Adipocyte (in vitro differentiated cells): ENCODE data around the gene CHRNA9.

ENCODE experiments used
- DNase-seq: peaks from one replicate; pipeline ENCODE4 v3.0.0-alpha.2; 2015; ENCODE audit warnings: low read depth
- H3K27me3 ChIP-seq: replicated peaks from 2 replicates; pipeline ENCODE4 v1.7.0; 2013; ENCODE audit warnings: mild to moderate bottlenecking, low read length, moderate library complexity; ENCODE audit not compliant: control insufficient read depth, insufficient read depth
- H3K36me3 ChIP-seq: 2 replicates; pipeline ENCODE4 v1.7.0; 2013; ENCODE audit warnings: low read length, mild to moderate bottlenecking, moderate library complexity; ENCODE audit not compliant: control insufficient read depth, insufficient read depth, severe bottlenecking
- H3K4me1 ChIP-seq: 2 replicates; pipeline ENCODE4 v1.7.0; 2013; ENCODE audit warnings: mild to moderate bottlenecking, low read length, moderate library complexity; ENCODE audit not compliant: control insufficient read depth, insufficient read depth
- H3K4me3 ChIP-seq: 2 replicates; pipeline ENCODE4 v1.7.0; 2013; ENCODE audit warnings: mild to moderate bottlenecking, low read length, moderate library complexity
- H3K9ac ChIP-seq: 2 replicates; pipeline ENCODE4 v1.7.0; 2013; ENCODE audit warnings: mild to moderate bottlenecking, low read length, moderate library complexity
- H3K9me3 ChIP-seq: 2 replicates; pipeline ENCODE4 v1.7.0; 2013; ENCODE audit warnings: mild to moderate bottlenecking, low read length, moderate library complexity; ENCODE audit not compliant: control insufficient read depth

Gene CHRNA9

GRCh38 chr4:40310225-40310624 is 24.9 kb upstream of the CHRNA9 start:
- Histone ChIP-seq H3K4me1 (no peaks in the 10 kb centered on the region), H3K9me3 (no peaks in the 10 kb centered on the region), H3K36me3 (no peaks in the 10 kb centered on the region), H3K9ac (no peak overlapping the region), H3K4me3 (no peak overlapping the region), H3K27me3 (no peaks in the 10 kb centered on the region)
- DNase-seq: no peak

- Histone ChIP-seq H3K9ac (no peak overlapping the region), H3K27me3 (no peaks in the 10 kb centered on the region), H3K36me3 (no peaks in the 10 kb centered on the region), H3K9me3 (no peaks in the 10 kb centered on the region), H3K4me3 (no peak overlapping the region), H3K4me1 (peaks cover 11% of the 10 kb centered on the region)
- DNase-seq: no peak
Observed at GRCh38 chr4:40311811-40312346, 23.3 kb upstream of the CHRNA9 start.

- H3K4me3 ChIP-seq: no peak overlapping the region
- H3K9me3 ChIP-seq: no peaks in the 10 kb centered on the region
- H3K4me1 ChIP-seq: peaks cover 15% of the 10 kb centered on the region
- H3K36me3 ChIP-seq: no peaks in the 10 kb centered on the region
- DNase-seq: no peak
- no peaks in the 10 kb centered on the region for H3K27me3 ChIP-seq
- no peak overlapping the region for H3K9ac ChIP-seq
Observed at GRCh38 chr4:40314951-40315350, 20.2 kb upstream of the CHRNA9 start.

GRCh38 chr4:40316333-40316781 is 18.8 kb upstream of the CHRNA9 start:
- H3K4me1 ChIP-seq: peaks cover 15% of the 10 kb centered on the region
- peak overlapping the region; percentile 76 for H3K9ac ChIP-seq
- no peaks in the 10 kb centered on the region for H3K36me3 ChIP-seq
- no peaks in the 10 kb centered on the region for H3K9me3 ChIP-seq
- H3K27me3 ChIP-seq: no peaks in the 10 kb centered on the region
- peak; percentile 98 for DNase-seq
- H3K4me3 ChIP-seq: peak overlapping the region; percentile 75

- DNase-seq: peak; percentile 93
- Histone ChIP-seq H3K36me3 (no peaks in the 10 kb centered on the region), H3K9me3 (no peaks in the 10 kb centered on the region), H3K4me3 (peak overlapping the region; percentile 75), H3K4me1 (peaks cover 15% of the 10 kb centered on the region), H3K27me3 (no peaks in the 10 kb centered on the region), H3K9ac (peak overlapping the region; percentile 76)
Observed at GRCh38 chr4:40316782-40317635, 18.1 kb upstream of the CHRNA9 start.

- H3K27me3 ChIP-seq: no peaks in the 10 kb centered on the region
- H3K36me3 ChIP-seq: no peaks in the 10 kb centered on the region
- no peaks in the 10 kb centered on the region for H3K9me3 ChIP-seq
- H3K4me3 ChIP-seq: no peak overlapping the region
- no peak overlapping the region for H3K9ac ChIP-seq
- no peak for DNase-seq
- H3K4me1 ChIP-seq: peaks cover 15% of the 10 kb centered on the region
Observed at GRCh38 chr4:40317916-40318658, 17.0 kb upstream of the CHRNA9 start.

GRCh38 chr4:40321574-40322275 is 13.4 kb upstream of the CHRNA9 start:
- Histone ChIP-seq H3K9me3 (no peaks in the 10 kb centered on the region), H3K9ac (no peak overlapping the region), H3K36me3 (no peaks in the 10 kb centered on the region), H3K4me3 (no peak overlapping the region), H3K27me3 (no peaks in the 10 kb centered on the region), H3K4me1 (peaks cover 4% of the 10 kb centered on the region)
- DNase-seq: peak; percentile 95

GRCh38 chr4:40322811-40323210 is 12.3 kb upstream of the CHRNA9 start:
- no peaks in the 10 kb centered on the region for H3K36me3 ChIP-seq
- no peak for DNase-seq
- no peaks in the 10 kb centered on the region for H3K27me3 ChIP-seq
- no peak overlapping the region for H3K9ac ChIP-seq
- H3K4me1 ChIP-seq: peaks cover 8% of the 10 kb centered on the region
- no peak overlapping the region for H3K4me3 ChIP-seq
- no peaks in the 10 kb centered on the region for H3K9me3 ChIP-seq

GRCh38 chr4:40323866-40324265 is 11.3 kb upstream of the CHRNA9 start:
- H3K27me3 ChIP-seq: no peaks in the 10 kb centered on the region
- no peaks in the 10 kb centered on the region for H3K9me3 ChIP-seq
- H3K4me3 ChIP-seq: no peak overlapping the region
- no peaks in the 10 kb centered on the region for H3K36me3 ChIP-seq
- no peak overlapping the region for H3K9ac ChIP-seq
- peaks cover 8% of the 10 kb centered on the region for H3K4me1 ChIP-seq
- DNase-seq: no peak

- no peaks in the 10 kb centered on the region for H3K36me3 ChIP-seq
- no peak overlapping the region for H3K4me3 ChIP-seq
- peaks cover 8% of the 10 kb centered on the region for H3K4me1 ChIP-seq
- DNase-seq: peak; percentile 81
- H3K9me3 ChIP-seq: no peaks in the 10 kb centered on the region
- H3K9ac ChIP-seq: no peak overlapping the region
- no peaks in the 10 kb centered on the region for H3K27me3 ChIP-seq
Observed at GRCh38 chr4:40325406-40326019, 9.6 kb upstream of the CHRNA9 start.
